Measurements from ENCODE around the gene DNAH11.
"Not testable (repeated sequence)": the region's sequence is repeated elsewhere in the genome, so short reads cannot be mapped to it uniquely, and the experiment has no call there.

Gene DNAH11

DNA sequence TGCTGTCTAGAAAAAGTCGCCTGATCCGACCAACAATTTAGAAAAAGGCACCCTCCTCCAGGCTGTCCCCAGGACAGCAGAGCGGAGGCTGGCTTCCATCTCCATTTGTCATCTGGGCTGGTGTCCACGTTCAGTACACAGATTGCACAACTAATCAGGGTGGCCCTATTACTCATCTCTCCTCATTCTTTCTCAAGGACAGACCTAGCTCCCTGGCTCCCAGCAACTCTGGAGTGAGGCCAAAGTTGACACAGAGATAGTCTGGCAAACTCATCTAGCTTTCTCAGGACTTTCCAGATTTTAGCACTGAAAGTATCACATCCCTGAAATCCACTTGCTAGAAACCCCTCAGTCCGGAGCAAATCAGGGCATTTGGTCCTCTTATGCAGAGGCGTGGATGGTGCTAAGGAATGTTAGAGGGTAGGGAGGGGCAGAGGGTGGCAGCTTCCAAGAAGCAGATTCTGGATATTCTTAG is 75.1 kb downstream of the DNAH11 start:
- peak; percentile 92 for DNase-seq (ENCODE audit: low read depth)

DNA sequence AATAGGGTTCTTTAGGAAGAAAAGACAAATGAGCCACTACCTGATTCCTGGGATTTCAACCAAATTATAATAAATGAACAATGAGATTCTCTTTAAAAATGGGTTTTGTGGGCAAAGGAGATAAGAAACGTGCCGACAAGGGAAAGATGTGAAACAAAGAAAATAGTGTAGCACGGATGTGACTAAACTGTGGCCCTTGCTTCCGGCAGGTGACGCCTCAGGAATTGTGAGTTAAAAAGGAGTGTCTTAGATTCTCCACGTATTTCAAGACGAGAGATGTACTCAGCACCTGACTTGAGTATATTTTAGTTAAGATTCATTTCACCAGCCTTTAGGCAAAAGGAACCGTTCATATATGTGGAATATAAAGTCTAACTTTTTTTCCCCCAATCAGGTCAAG is 75.9 kb downstream of the DNAH11 start:
- DNase-seq (ENCODE audit: low read depth): no peak

DNA sequence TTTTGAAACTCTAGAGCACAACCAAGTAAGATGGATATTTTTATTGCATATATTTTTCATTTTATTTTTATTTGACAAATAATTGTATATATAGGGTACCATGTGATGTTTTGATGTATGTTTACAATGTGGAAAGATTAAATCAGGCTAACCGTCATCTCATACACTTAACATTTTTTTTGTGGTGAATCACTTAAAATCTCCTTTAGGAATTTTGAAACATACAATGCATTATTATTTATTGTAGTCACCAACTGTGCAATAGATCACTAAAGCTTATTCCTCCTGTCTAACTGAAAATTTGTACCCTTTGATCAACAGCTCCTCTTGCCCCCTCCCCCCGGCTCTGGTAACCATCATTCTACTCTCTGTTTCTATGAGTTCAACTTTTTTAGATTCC is 77.2 kb downstream of the DNAH11 start:
- peak; percentile 37 for DNase-seq (ENCODE audit: low read depth)

- no peak for DNase-seq (ENCODE audit: low read depth)
Observed at GRCh38 chr7:21624320-21624719, 81.5 kb downstream of the DNAH11 start.

DNA sequence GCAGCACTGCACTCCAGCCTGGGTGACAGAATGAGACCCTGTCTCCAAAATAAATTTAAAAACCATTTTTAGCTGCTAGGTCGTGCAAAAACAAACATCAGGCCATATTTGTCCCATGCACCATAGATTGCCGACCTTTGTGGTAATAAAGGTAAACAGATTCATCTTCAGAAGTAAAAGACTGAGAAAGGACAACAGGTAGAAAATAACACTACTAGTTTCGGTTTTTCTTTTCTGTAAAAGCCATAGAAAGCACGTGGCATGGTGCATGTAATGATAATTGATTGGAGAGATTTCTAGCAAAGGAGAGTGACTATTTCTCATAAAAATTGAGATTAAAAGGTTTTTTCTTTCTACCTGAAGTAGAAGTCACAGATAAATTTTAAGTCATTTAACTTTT is 93.9 kb downstream of the DNAH11 start:
- DNase-seq (ENCODE audit: low read depth): no peak

- peak; percentile 61 for DNase-seq (ENCODE audit: low read depth)
Observed at GRCh38 chr7:21639206-21639868, 96.5 kb downstream of the DNAH11 start.

DNA sequence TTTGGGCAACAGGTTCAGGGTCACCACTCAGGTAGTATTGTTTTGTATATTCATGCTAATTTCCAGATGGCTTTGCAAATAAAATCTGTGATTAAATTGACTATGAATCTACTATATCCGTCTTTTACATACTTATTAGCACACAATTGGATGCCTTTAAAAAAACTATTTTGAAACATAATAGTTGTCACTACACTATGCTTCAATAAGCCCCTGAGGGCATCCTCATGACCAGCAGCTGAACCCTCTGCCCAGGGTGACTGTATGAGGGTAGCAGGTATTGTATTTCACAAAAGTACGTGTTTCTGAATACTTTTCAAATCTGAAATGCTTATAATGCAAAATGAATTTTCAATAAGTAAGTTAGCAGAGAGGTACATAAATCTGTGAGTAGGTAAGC is 97.3 kb downstream of the DNAH11 start:
- DNase-seq (ENCODE audit: low read depth): no peak

- no peak for DNase-seq (ENCODE audit: low read depth)
Observed at GRCh38 chr7:21641546-21641945, 98.7 kb downstream of the DNAH11 start.

GRCh38 chr7:21642422-21642821 is 99.6 kb downstream of the DNAH11 start:
- no peak for DNase-seq (ENCODE audit: low read depth)

- no peak for DNase-seq (ENCODE audit: low read depth)
Observed at GRCh38 chr7:21651697-21652096, 108.9 kb downstream of the DNAH11 start.

GRCh38 chr7:21653623-21654022 is 110.8 kb downstream of the DNAH11 start:
- no peak for DNase-seq (ENCODE audit: low read depth)

DNA sequence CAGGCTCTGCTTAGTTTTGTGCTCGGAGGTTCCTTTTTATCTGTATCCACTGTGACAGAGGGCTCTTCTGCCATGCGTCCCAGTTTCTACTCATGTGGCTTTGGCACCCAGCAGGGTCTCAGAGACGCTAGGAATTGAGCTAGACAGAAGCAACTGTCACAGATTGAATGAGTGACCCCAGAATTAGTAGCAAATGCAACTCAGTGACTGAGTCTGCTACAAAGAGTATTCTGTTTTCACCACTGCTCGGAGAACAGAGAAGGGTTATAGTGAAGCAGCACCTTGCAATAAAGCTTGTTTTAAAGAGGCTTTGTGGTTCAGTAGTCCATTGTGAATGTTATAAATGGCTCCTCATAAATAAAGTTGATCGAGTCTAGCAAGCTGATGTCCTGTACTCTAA is 113.2 kb downstream of the DNAH11 start:
- DNase-seq (ENCODE audit: low read depth): no peak

GRCh38 chr7:21656796-21657195 is 114.0 kb downstream of the DNAH11 start:
- DNase-seq (ENCODE audit: low read depth): no peak

DNA sequence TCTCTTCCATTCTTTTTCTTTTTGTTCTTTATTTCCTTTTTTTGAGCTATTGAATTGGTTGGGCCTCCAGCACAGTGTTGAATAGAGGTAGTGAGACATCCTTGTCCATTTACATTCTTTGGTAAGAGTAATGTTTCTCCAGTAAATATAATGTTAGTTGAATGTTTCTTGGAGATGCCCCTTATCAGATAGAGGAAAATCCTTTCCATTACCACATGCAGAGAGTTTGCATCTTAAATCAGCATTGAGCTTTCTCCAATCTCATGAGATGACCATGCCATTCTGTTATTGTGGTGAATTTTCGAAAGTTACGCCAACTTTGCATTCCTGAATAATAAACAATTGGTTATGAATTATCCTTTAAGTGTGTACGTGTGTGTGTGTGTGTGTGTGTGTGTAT is 127.7 kb downstream of the DNAH11 start:
- peak; percentile 20 for DNase-seq (ENCODE audit: low read depth)

GRCh38 chr7:21671859-21672258 is 129.0 kb downstream of the DNAH11 start:
- no peak for DNase-seq (ENCODE audit: low read depth)

DNA sequence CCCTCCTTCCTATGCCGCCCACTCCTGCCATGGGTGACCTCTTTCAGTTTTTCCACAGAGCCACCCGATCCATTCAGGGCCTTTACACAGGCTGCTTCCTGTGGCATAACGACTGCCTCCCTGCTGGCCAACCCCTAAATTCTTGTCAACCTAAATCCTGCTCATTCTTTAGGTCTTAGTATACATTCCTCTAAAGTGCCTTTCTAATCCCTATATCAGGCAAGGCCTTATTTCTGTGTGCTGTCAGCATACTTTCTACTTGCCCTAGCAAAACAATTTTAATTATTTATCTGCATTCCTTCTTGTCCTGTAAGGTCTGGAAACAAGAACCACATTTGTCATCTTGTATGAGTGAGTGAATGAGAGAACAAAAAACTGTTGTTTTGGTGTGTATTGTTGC is 132.4 kb downstream of the DNAH11 start:
- DNase-seq (ENCODE audit: low read depth): peak; percentile 59

DNA sequence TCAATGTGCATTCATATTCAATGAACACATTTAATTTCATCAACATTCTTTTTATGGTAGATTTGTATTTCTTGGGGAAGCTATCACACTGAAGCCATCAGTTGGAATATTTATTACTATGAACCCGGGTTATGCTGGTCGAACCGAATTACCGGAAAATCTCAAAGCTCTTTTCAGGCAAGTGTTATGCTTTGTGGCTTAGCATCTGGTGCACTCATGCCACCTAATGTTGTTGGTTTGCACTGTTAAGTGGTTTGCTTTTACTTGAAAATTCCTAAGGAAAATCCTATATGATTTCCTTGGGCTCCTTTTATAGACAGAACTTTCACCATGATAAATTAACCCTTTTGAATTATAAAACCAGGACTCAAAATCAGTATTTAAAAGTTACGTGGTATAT is 147.9 kb downstream of the DNAH11 start:
- no peak for DNase-seq (ENCODE audit: low read depth)

GRCh38 chr7:21691146-21691545 is 148.3 kb downstream of the DNAH11 start:
- not testable (repeated sequence) for DNase-seq (ENCODE audit: low read depth)

DNA sequence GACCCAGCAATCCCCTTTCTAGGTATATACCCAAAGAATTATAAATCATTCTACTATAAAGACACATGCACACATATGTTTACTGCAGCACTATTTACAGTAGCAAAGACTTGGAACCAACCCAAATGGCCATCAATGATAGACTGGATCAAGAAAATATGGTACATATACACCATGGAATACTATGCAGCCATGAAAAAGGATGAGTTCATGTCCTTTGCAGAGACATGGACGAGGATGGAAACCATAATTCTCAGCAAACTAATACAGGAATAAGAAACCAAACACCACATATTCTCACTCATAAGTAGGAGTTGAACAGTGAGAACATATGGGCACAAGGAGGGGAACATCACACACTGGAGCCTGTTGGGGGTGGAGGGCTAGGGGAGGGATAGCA is 157.7 kb downstream of the DNAH11 start:
- DNase-seq (ENCODE audit: low read depth): not testable (repeated sequence)

- DNase-seq (ENCODE audit: low read depth): no peak
Observed at GRCh38 chr7:21702303-21702702, 159.5 kb downstream of the DNAH11 start.

GRCh38 chr7:21704359-21704758 is 161.5 kb downstream of the DNAH11 start:
- DNase-seq (ENCODE audit: low read depth): no peak

GRCh38 chr7:21706131-21706530 is 163.3 kb downstream of the DNAH11 start:
- DNase-seq (ENCODE audit: low read depth): no peak

GRCh38 chr7:21707566-21707965 is 164.7 kb downstream of the DNAH11 start:
- DNase-seq (ENCODE audit: low read depth): no peak

DNA sequence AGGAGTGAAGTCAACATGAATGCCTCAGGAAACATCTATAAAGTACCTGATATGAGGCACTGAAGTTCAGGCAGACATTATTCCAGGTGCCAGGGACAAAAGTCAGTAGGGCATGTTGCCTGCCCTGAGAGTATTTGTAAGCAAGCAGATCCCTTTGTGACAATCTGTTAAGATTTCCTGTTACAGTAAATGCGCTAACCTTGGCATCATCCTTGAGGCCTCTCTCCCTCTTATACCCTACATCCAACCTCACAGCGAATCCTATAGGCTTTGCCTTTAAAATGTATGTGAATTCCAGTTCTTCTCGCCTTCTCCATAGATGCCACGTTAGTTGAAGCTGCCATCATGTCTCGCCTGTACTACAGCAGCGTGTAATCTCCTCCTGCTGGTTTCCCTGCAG is 165.3 kb downstream of the DNAH11 start:
- DNase-seq (ENCODE audit: low read depth): no peak

All from iris pigment epithelial cell (primary cell).